HepG2 (cell line): ENCODE measurements around the gene GDPGP1. TPM values are rescaled to one million over a fixed set of nuclear protein-coding genes. Genes with fewer than 3 reads are reported as not detected.

Source experiments
- MAZ ChIP-seq, 2 experiments: sonication (generic) in 1 of 2; formaldehyde crosslinking in 1 of 2; IDR thresholded peaks; 2 replicates each; pipeline versions ENCODE4 v1.5.0 to v1.6.1; 2012 to 2020; ENCODE audit warnings: low read depth in 2 of 2, mild to moderate bottlenecking in 2 of 2, borderline replicate concordance in 1 of 2, improper control_type of control experiment in 1 of 2, low read length in 1 of 2, missing genetic modification reagents in 1 of 2, moderate library complexity in 1 of 2
- MBD4 ChIP-seq: IDR thresholded peaks from 2 replicates; pipeline ENCODE4 v1.6.1; 2012; ENCODE audit warnings: low read length, inconsistent platforms, borderline replicate concordance
- MZF1 ChIP-seq: sonication (generic); formaldehyde crosslinking; IDR thresholded peaks from 2 replicates; pipeline ENCODE4 v1.8.1; 2023; ENCODE audit warnings: mild to moderate bottlenecking, missing genetic modification reagents, borderline replicate concordance
- PHF20 ChIP-seq: sonication (generic); formaldehyde crosslinking; IDR thresholded peaks from 2 replicates; pipeline ENCODE4 v1.5.0; 2020; ENCODE audit warnings: mild to moderate bottlenecking, missing genetic modification reagents
- RXRA ChIP-seq: sonication (generic); formaldehyde crosslinking; IDR thresholded peaks from 2 replicates; pipeline ENCODE4 v1.5.1; 2020; ENCODE audit warnings: missing genetic modification reagents
- SOX13 ChIP-seq, 3 experiments: fragments of 450-650 bp in 1 of 3; sonication (generic) in 1 of 3; formaldehyde crosslinking in 1 of 3; IDR thresholded peaks in 2 of 3; conservative IDR thresholded peaks in 1 of 3; 2 replicates each; pipeline versions ENCODE4 v1.5.0 to v1.6.1; 2016 to 2020; ENCODE audit warnings: antibody characterized with exemption in 1 of 3, mild to moderate bottlenecking in 1 of 3, missing compliant biosample characterization in 1 of 3, missing genetic modification reagents in 1 of 3, moderate library complexity in 1 of 3
- TEAD2 ChIP-seq: sonication (generic); formaldehyde crosslinking; IDR thresholded peaks from 2 replicates; pipeline ENCODE4 v1.9.0; 2021; ENCODE audit warnings: missing genetic modification reagents
- WIZ ChIP-seq: sonication (generic); formaldehyde crosslinking; IDR thresholded peaks from 2 replicates; pipeline ENCODE4 v1.5.1; 2020; ENCODE audit warnings: mild to moderate bottlenecking, missing genetic modification reagents
- ZC3H4 ChIP-seq: sonication (generic); formaldehyde crosslinking; IDR thresholded peaks from 2 replicates; pipeline ENCODE4 v1.4.0; 2020; ENCODE audit warnings: missing genetic modification reagents, borderline replicate concordance
- ZNF614 ChIP-seq: IDR thresholded peaks from 2 replicates; pipeline ENCODE4 v1.6.1; 2018; ENCODE audit warnings: missing biosample characterization, missing genetic modification reagents, inconsistent platforms, borderline replicate concordance
- ZNF782 ChIP-seq: sonication (generic); formaldehyde crosslinking; IDR thresholded peaks from 2 replicates; pipeline ENCODE4 v1.4.0; 2020; ENCODE audit warnings: missing genetic modification reagents, mild to moderate bottlenecking, borderline replicate concordance
- polyA plus RNA-seq, 8 experiments: library from polyadenylated mRNA; depleted of rRNA in 3 of 8; stranded (reverse) in 7 of 8; unstranded in 1 of 8; fragments of >200 nt; fragmentation: Illumina TruSeq in 4 of 8; extraction: Trizol in 4 of 8; gene quantifications; 2 replicates each; pipeline versions ENCODE4 v1.2.1 to v1.2.3, GENCODE V29; 2011 to 2016; ENCODE audit warnings: low read depth in 4 of 8, missing spikeins in 1 of 8, mixed read lengths in 1 of 8; ENCODE audit not compliant: insufficient read depth in 1 of 8
- total RNA-seq, 5 experiments: library from RNA; depleted of rRNA; stranded (reverse); fragments of >200 nt; fragmentation: Illumina TruSeq; extraction: Trizol; gene quantifications; 2 replicates each; pipeline ENCODE4 v1.2.3, GENCODE V29; 2016; ENCODE audit warnings: low read depth in 1 of 5
- TF ChIP-seq, protein P1 (sequence below): sonication (generic); formaldehyde crosslinking; conservative IDR thresholded peaks from 2 replicates; pipeline ENCODE4 v1.8.1; 2023; ENCODE audit warnings: missing genetic modification reagents
- TF ChIP-seq, protein P2 (sequence below): sonication (generic); formaldehyde crosslinking; IDR thresholded peaks from 2 replicates; pipeline ENCODE4 v1.4.0; 2020; ENCODE audit warnings: missing genetic modification reagents, borderline replicate concordance
- TF ChIP-seq, protein P3 (sequence below): sonication (generic); formaldehyde crosslinking; IDR thresholded peaks from 2 replicates; pipeline ENCODE4 v1.5.0; 2020; ENCODE audit warnings: missing genetic modification reagents, mild to moderate bottlenecking, borderline replicate concordance
- TF ChIP-seq, protein P4 (sequence below): sonication (generic); formaldehyde crosslinking; IDR thresholded peaks from 2 replicates; pipeline ENCODE4 v1.5.0; 2020; ENCODE audit warnings: missing genetic modification reagents
- TF ChIP-seq, protein P5 (sequence below): sonication (generic); formaldehyde crosslinking; IDR thresholded peaks from 2 replicates; pipeline ENCODE4 v1.8.0; 2022; ENCODE audit warnings: mild to moderate bottlenecking, missing genetic modification reagents, borderline replicate concordance
- TF ChIP-seq, protein P6 (sequence below): sonication (generic); formaldehyde crosslinking; IDR thresholded peaks from 2 replicates; pipeline ENCODE4 v1.8.0; 2023; ENCODE audit warnings: mild to moderate bottlenecking, missing genetic modification reagents

GDPGP1 gene
- total and polyA plus RNA-seq, 2 of the 13 experiments (the other 11 are each of a cell fraction or from before 2014, with no cell fraction given): 1.5 to 4.3 TPM

DNA sequence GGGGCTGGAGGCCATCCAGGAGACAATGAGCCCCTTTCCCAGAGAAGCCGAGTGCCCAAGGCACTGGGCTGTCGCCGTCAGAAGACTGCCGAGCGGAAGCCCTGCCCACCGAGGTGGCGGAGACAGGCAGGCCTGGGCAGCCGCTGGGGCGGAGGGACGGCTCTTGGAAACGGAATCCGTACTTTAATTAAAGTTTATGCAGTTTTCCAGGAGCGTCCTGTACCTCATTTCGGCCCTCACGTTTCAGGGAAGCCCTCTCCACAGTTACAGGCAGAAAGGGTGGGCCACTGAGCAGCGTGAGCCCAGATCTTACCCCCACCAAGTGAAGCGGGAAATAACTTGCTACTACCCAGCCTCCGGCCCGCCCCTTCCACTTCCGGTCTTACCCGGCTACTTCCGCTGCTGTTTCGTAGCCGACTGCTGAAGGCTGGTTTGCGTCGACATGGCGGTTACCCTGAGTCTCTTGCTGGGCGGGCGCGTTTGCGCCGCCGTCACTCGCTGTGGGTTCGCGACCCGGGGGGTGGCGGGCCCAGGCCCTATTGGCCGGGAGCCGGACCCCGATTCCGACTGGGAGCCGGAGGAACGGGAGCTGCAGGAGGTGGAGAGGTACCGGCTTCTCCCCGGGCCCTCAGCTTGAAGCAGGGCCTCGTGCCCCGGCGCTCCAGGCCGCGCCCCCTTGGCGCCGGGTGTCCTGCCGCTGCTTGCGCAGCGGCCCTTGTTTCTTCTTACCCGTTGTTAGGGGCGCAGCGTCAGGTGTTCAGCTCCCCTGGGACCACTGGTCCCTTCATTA is 31.5 kb downstream of the GDPGP1 start, which contains the start of gene NGRN (continued):
- TF ChIP-seq, protein P1, sequence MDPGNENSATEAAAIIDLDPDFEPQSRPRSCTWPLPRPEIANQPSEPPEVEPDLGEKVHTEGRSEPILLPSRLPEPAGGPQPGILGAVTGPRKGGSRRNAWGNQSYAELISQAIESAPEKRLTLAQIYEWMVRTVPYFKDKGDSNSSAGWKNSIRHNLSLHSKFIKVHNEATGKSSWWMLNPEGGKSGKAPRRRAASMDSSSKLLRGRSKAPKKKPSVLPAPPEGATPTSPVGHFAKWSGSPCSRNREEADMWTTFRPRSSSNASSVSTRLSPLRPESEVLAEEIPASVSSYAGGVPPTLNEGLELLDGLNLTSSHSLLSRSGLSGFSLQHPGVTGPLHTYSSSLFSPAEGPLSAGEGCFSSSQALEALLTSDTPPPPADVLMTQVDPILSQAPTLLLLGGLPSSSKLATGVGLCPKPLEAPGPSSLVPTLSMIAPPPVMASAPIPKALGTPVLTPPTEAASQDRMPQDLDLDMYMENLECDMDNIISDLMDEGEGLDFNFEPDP (CRISPR knock-in tag): no peak
- no peak; the same call in none of the 2 replicates for TF ChIP-seq WIZ
- TF ChIP-seq, protein P2, sequence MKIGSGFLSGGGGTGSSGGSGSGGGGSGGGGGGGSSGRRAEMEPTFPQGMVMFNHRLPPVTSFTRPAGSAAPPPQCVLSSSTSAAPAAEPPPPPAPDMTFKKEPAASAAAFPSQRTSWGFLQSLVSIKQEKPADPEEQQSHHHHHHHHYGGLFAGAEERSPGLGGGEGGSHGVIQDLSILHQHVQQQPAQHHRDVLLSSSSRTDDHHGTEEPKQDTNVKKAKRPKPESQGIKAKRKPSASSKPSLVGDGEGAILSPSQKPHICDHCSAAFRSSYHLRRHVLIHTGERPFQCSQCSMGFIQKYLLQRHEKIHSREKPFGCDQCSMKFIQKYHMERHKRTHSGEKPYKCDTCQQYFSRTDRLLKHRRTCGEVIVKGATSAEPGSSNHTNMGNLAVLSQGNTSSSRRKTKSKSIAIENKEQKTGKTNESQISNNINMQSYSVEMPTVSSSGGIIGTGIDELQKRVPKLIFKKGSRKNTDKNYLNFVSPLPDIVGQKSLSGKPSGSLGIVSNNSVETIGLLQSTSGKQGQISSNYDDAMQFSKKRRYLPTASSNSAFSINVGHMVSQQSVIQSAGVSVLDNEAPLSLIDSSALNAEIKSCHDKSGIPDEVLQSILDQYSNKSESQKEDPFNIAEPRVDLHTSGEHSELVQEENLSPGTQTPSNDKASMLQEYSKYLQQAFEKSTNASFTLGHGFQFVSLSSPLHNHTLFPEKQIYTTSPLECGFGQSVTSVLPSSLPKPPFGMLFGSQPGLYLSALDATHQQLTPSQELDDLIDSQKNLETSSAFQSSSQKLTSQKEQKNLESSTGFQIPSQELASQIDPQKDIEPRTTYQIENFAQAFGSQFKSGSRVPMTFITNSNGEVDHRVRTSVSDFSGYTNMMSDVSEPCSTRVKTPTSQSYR (CRISPR knock-in tag): no peak
- TF ChIP-seq MBD4: no peak
- TF ChIP-seq, protein P3, sequence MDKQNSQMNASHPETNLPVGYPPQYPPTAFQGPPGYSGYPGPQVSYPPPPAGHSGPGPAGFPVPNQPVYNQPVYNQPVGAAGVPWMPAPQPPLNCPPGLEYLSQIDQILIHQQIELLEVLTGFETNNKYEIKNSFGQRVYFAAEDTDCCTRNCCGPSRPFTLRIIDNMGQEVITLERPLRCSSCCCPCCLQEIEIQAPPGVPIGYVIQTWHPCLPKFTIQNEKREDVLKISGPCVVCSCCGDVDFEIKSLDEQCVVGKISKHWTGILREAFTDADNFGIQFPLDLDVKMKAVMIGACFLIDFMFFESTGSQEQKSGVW (CRISPR knock-in tag): 0 out of 2 replicates have a peak, but pooled peaks have one; percentile 7
- no peak for TF ChIP-seq SOX13 (IDR thresholded peaks at IDR 0.05)
- 0 out of 4 replicates have a peak, but pooled peaks of 1 of the 2 experiments have one; percentile 20 for TF ChIP-seq SOX13 (CRISPR knock-in tag; conservative IDR thresholded peaks at IDR 0.05 in 1 of 2, IDR thresholded peaks at IDR 0.05 in 1 of 2)
- no peak for TF ChIP-seq ZC3H4 (CRISPR knock-in tag)
- 0 out of 2 replicates have a peak, but pooled peaks have one; percentile 53 for TF ChIP-seq ZNF782
- TF ChIP-seq MAZ (IDR thresholded peaks at IDR 0.05; ENCODE audit: borderline replicate concordance, low read depth, low read length): no peak
- peak; percentile 38; the same call in 1 of the 2 replicates for TF ChIP-seq MAZ (CRISPR knock-in tag; IDR thresholded peaks at IDR 0.05; ENCODE audit: low read depth)
- no peak for TF ChIP-seq MZF1 (CRISPR knock-in tag)
- TF ChIP-seq PHF20: peak; percentile 87
- 0 out of 2 replicates have a peak, but pooled peaks have one; percentile 21 for TF ChIP-seq TEAD2 (CRISPR knock-in tag)
- TF ChIP-seq, protein P4, sequence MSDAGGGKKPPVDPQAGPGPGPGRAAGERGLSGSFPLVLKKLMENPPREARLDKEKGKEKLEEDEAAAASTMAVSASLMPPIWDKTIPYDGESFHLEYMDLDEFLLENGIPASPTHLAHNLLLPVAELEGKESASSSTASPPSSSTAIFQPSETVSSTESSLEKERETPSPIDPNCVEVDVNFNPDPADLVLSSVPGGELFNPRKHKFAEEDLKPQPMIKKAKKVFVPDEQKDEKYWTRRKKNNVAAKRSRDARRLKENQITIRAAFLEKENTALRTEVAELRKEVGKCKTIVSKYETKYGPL (CRISPR knock-in tag): peak; percentile 56; the same call in 1 of the 2 replicates
- TF ChIP-seq, protein P5, sequence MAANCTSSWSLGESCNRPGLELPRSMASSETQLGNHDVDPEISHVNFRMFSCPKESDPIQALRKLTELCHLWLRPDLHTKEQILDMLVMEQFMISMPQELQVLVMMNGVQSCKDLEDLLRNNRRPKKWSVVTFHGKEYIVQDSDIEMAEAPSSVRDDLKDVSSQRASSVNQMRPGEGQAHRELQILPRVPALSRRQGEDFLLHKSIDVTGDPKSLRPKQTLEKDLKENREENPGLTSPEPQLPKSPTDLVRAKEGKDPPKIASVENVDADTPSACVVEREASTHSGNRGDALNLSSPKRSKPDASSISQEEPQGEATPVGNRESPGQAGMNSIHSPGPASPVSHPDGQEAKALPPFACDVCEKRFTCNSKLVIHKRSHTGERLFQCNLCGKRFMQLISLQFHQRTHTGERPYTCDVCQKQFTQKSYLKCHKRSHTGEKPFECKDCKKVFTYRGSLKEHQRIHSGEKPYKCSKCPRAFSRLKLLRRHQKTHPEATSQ: 0 out of 2 replicates have a peak, but pooled peaks have one; percentile 30
- TF ChIP-seq, protein P6, sequence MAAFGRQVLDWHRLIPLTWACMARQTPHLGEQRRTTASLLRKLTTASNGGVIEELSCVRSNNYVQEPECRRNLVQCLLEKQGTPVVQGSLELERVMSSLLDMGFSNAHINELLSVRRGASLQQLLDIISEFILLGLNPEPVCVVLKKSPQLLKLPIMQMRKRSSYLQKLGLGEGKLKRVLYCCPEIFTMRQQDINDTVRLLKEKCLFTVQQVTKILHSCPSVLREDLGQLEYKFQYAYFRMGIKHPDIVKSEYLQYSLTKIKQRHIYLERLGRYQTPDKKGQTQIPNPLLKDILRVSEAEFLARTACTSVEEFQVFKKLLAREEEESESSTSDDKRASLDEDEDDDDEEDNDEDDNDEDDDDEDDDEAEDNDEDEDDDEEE (CRISPR knock-in tag): no peak
- peak; percentile 77 for TF ChIP-seq ZNF614 (CRISPR knock-in tag)
- TF ChIP-seq RXRA (CRISPR knock-in tag): 0 out of 2 replicates have a peak, but pooled peaks have one; percentile 44
